ENCODE data around the gene OXTR.

DNA sequence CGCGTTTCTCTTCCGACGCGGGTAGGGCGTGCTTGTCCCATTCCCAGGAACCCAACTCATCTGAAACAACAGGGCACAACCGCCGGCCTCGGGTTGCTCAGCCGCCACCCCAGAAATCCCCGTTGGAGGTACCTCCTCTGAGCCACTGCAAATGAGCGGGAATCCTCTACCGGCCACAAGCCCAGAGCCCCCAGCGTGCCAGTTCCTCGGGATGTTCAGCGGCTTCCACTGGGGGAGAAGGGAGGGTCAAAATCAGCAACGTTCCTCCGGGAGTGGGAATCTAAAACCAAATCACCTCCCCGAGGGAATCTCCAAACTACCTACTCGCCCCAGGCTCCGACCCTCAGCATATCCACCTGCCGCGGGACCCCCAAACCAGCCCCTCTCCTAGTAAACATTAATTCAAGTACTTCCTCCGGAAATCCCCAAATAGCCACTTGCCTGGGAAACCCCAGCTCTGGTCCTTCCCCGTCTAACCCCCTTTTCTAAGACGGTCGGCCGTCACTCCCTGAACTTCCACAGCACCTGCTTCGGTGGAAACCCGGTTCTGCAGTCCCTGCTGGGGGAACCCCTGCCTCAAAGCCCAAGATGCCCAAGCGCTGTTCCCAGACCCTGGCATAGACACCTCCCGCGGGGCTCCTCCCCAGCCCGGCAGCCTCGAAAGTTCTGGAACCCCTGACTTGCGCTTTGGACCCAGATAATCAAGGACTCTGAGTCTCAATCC lies 887 bp downstream of the OXTR start:
- TF ChIP-seq CTCF (IDR thresholded peaks at IDR 0.05) (no peak), POLR2A (IDR thresholded peaks at IDR 0.05) (no peak)
